Upper lobe of right lung (tissue), 1 donor: ENCODE results near the gene WDR89. TPM values are rescaled to one million over a fixed set of nuclear protein-coding genes. Genes with fewer than 3 reads are reported as not detected.

Source experiments
- ATAC-seq: fragments of 200-7000 bp; cut with Tn5 transposase; one replicate; pipeline ENCODE4 v1.9.1; 2020; ENCODE audit warnings: mild to moderate bottlenecking, moderate library complexity
- DNase-seq: peaks from one replicate; pipeline ENCODE4 v3.0.0-alpha.2; 2020
- H3K27ac ChIP-seq: fragments of 200-600 bp; one replicate; pipeline ENCODE4 v1.8.0; 2022
- H3K27me3 ChIP-seq: fragments of 200-600 bp; one replicate; pipeline ENCODE4 v1.8.0; 2022; ENCODE audit warnings: mild to moderate bottlenecking
- H3K36me3 ChIP-seq: fragments of 200-600 bp; one replicate; pipeline ENCODE4 v1.8.0; 2022
- H3K4me1 ChIP-seq: fragments of 200-600 bp; one replicate; pipeline ENCODE4 v1.8.0; 2022
- H3K4me3 ChIP-seq: fragments of 200-600 bp; one replicate; pipeline ENCODE4 v1.8.0; 2022; ENCODE audit warnings: mild to moderate bottlenecking
- H3K9me3 ChIP-seq: fragments of 200-600 bp; one replicate; pipeline ENCODE4 v1.8.0; 2022
- intact Hi-C: fragments of 100-400 bp; cut with DNase I; formaldehyde crosslinking; loops from one replicate; pipeline ENCODE4 v1.11.0; 2022
- total RNA-seq: library from RNA; stranded (reverse); fragmentation: NEBNext Ultra II Directional; extraction: Animal tissue kit (Norgen Biotek cat#: 25700); gene quantifications from one replicate; pipeline ENCODE4 v1.2.1, GENCODE V29; 2021
- TF ChIP-seq, protein P1 (sequence below): fragments of 200-600 bp; IDR thresholded peaks from one replicate; pipeline ENCODE4 v1.8.0; 2022; ENCODE audit warnings: antibody characterized with exemption
- donor health status: DM: no; HTN: yes; CAD: no; lungs with severe emphysema.

The WDR89 gene
- total RNA-seq, 1 donor from 2014 or later = 12.4 TPM

DNA sequence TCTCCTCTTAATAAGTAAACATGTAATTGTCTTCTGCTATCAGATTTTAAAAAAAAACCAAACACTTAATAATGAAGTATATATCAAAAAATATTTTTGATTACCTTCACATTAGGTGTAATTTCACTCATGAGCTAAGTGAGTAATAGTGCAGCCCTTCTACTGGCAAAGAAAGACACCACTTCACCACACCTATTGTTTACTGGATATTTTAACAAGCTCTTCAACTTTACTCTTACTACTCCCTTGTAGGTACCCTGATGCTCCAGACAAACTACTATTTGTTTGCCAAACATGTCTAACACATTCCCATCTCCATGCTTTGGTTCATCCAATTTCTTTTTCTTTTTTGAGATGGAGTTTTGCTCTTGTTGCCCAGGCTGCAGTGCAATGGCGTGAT, 36.9 kb upstream of the WDR89 start:
- H3K36me3 ChIP-seq = peaks cover 5% of the 10 kb centered on the region
- no peaks in the 10 kb centered on the region for H3K9me3 ChIP-seq
- H3K27me3 ChIP-seq = no peaks in the 10 kb centered on the region
- ATAC-seq = no peak
- TF ChIP-seq, protein P1, sequence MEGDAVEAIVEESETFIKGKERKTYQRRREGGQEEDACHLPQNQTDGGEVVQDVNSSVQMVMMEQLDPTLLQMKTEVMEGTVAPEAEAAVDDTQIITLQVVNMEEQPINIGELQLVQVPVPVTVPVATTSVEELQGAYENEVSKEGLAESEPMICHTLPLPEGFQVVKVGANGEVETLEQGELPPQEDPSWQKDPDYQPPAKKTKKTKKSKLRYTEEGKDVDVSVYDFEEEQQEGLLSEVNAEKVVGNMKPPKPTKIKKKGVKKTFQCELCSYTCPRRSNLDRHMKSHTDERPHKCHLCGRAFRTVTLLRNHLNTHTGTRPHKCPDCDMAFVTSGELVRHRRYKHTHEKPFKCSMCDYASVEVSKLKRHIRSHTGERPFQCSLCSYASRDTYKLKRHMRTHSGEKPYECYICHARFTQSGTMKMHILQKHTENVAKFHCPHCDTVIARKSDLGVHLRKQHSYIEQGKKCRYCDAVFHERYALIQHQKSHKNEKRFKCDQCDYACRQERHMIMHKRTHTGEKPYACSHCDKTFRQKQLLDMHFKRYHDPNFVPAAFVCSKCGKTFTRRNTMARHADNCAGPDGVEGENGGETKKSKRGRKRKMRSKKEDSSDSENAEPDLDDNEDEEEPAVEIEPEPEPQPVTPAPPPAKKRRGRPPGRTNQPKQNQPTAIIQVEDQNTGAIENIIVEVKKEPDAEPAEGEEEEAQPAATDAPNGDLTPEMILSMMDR = no peak
- no peak overlapping the region for H3K4me3 ChIP-seq
- intact Hi-C loops = no loop called here
- H3K27ac ChIP-seq = no peak overlapping the region
- DNase-seq = no peak
- H3K4me1 ChIP-seq = no peaks in the 10 kb centered on the region

DNA sequence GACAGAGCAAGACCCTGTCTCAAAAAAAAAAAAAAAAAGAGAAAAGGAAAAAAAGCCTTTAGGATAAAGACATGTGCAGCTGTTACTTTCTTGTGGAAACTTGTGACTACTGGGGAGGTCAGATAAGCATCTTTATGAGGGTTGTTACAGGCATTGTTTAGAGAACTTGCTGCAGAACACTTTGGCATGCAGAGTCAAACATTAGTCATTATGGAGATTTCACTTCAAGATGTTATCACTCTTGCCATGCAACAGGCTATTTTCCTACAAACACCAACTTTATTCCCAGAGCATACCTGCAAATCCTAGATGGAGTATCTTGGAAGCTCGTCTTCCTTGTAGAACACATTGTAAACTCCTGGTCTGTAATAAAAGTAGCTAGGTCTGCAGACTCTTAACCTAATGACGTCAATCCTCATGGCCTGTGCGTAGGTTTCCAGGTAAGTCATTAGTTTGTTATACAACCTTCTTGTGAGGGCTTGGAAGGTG, 36.3 kb upstream of the WDR89 start:
- H3K4me1 ChIP-seq = no peaks in the 10 kb centered on the region
- no peaks in the 10 kb centered on the region for H3K9me3 ChIP-seq
- intact Hi-C loops = no loop called here
- ATAC-seq (peak; percentile 23), DNase-seq (no peak)
- H3K27ac ChIP-seq = no peak overlapping the region
- H3K36me3 ChIP-seq = no peaks in the 10 kb centered on the region
- no peak overlapping the region for H3K4me3 ChIP-seq
- H3K27me3 ChIP-seq = no peaks in the 10 kb centered on the region
- TF ChIP-seq, protein P1 = no peak

DNA sequence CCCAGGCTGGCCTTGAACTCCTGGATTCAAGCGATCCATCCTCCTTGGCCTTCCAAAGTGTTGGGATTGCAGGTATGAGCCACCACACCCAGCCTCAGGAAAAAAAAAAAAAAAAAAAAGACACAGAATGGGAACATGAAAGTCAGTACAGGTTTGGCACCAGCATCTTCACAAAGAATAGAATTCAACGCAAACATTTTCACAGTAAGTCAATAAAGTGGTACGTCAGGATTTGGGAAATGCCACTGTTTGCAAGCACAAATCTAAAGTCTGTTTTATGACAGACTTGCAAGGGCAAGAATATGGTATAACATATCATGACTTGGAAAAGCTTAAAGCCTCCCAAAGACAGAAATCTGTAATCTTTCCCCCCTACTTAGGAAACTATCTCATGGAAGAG, 34.9 kb upstream of the WDR89 start:
- Histone ChIP-seq H3K27ac (no peak overlapping the region), H3K36me3 (no peaks in the 10 kb centered on the region), H3K4me1 (no peaks in the 10 kb centered on the region), H3K4me3 (no peak overlapping the region), H3K27me3 (no peaks in the 10 kb centered on the region), H3K9me3 (no peaks in the 10 kb centered on the region)
- DNase-seq = no peak
- intact Hi-C loops = no loop called here
- TF ChIP-seq, protein P1 = no peak
- no peak for ATAC-seq

DNA sequence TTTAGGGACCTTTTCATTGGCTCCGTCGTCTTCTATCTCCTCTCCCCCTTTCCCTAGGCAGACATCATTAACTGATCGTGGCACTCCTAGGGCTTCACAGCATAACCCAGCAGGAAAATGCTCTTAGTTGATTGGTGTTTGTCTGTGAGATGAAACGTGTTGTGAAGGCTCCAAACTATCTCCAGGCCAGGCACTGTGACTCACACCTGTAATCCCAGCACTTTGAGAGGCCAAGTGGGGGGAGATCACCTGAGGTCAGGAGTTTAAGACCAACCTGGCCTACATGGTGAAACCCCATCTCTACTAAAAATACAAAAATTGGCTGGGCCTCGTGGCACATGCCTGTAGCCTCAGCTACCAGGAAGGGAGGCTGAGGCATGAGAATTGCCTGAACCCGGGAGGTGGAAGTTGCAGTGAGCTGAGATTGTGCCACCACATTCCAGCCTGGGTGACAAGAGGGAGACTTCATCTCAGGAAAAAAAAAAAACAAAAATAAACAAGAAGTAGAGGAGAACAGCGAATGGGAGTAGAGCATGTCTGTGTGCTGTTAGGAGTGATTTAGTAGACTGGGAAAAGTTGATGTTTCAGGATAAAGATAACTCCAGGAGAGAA, 32.3 kb upstream of the WDR89 start:
- H3K36me3 ChIP-seq = no peaks in the 10 kb centered on the region
- DNase-seq (no peak), ATAC-seq (no peak)
- TF ChIP-seq, protein P1 = no peak
- no peaks in the 10 kb centered on the region for H3K27me3 ChIP-seq
- H3K27ac ChIP-seq = no peak overlapping the region
- no peak overlapping the region for H3K4me3 ChIP-seq
- H3K4me1 ChIP-seq = no peaks in the 10 kb centered on the region
- H3K9me3 ChIP-seq = no peaks in the 10 kb centered on the region
- intact Hi-C loops = no loop called here

DNA sequence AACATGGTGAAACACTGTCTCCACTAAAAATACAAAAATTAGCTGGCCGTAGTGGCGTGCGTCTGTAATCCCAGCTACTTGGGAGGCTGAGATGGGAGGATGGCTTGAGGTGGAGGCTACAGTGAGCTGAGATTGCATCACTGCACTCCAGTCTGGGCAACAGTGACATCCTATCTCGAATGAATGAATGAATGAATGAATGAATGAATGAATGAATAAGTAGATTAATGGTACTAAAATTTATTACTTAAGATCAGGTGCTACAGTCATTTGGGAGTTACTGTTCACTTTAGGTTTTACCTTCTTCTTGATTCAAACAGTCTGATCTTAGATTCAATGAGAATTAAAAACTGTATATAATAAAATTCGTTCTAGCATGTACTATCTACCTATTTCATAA, 31.6 kb upstream of the WDR89 start:
- no peak overlapping the region for H3K27ac ChIP-seq
- ATAC-seq = no peak
- intact Hi-C loops = no loop called here
- H3K27me3 ChIP-seq = no peaks in the 10 kb centered on the region
- no peak overlapping the region for H3K4me3 ChIP-seq
- DNase-seq = no peak
- H3K9me3 ChIP-seq = no peaks in the 10 kb centered on the region
- H3K36me3 ChIP-seq = no peaks in the 10 kb centered on the region
- H3K4me1 ChIP-seq = no peaks in the 10 kb centered on the region
- TF ChIP-seq, protein P1 = no peak
